G401 (cell line): Measurements from ENCODE around the gene PTPRN2. TPM values are rescaled to one million over a fixed set of nuclear protein-coding genes. Genes with fewer than 3 reads are reported as not detected.
"Not testable (repeated sequence)": the region's sequence is repeated elsewhere in the genome, so short reads cannot be mapped to it uniquely, and the experiment has no call there.

Experiments used
- DNase-seq: peaks from one replicate; pipeline ENCODE4 v3.0.0-alpha.2; 2015; ENCODE audit warnings: low spot score
- in situ Hi-C: cut with HindIII; loops from 2 replicates; pipeline ENCODE4 v1.10.0; 2016; ENCODE audit warnings: low sequenced_read_pairs, mixed read lengths
- total RNA-seq: library from RNA; depleted of rRNA; stranded (reverse); fragments of >200 nt; shearing (Covaris generic); gene quantifications from 2 replicates; pipeline ENCODE4 v1.2.3, GENCODE V29; 2014; rRNA removed

The PTPRN2 gene
- total RNA-seq, 1 experiment from 2014 or later = not detected

- DNase-seq = no peak
- in situ Hi-C loops = no loop called here
Measured at GRCh38 chr7:157493017-157493416, 1094.6 kb downstream of the PTPRN2 start.

GRCh38 chr7:157490465-157490912, 1097.1 kb downstream of the PTPRN2 start:
- in situ Hi-C loops = no loop called here
- no peak for DNase-seq

GRCh38 chr7:157489870-157490269, 1097.8 kb downstream of the PTPRN2 start:
- in situ Hi-C loops, DNase-seq: not testable (repeated sequence)

Other genes with a start within 250 kb of the PTPRN2 start
- gene NCAPG2, start 117.0 kb upstream of the PTPRN2 start, total RNA-seq = 18.2 and 32.3 TPM in 2 replicates
- gene ESYT2, start 241.7 kb upstream of the PTPRN2 start, total RNA-seq = 26.6 and 34.8 TPM in 2 replicates